MM.1S (cell line): ENCODE measurements around the gene RIPK4.

Experiments used
- EZH2 ChIP-seq: fragments of 300-600 bp; sonication (generic); optimal IDR thresholded peaks from 2 replicates; pipeline ENCODE3; 2017; ENCODE audit warnings: low read depth, mild to moderate bottlenecking, antibody characterized with exemption, low read length, mixed read lengths
- EZH2phosphoT487 ChIP-seq: fragments of 300-600 bp; sonication (generic); IDR thresholded peaks from 2 replicates; pipeline ENCODE4 v1.6.1; 2018; ENCODE audit warnings: antibody characterized with exemption, low read length
- TF ChIP-seq, protein P1 (sequence below): fragments of 300-600 bp; sonication (generic); IDR thresholded peaks from 2 replicates; pipeline ENCODE4 v1.5.1; 2016; ENCODE audit warnings: antibody characterized with exemption, low read length, mixed read lengths

DNA sequence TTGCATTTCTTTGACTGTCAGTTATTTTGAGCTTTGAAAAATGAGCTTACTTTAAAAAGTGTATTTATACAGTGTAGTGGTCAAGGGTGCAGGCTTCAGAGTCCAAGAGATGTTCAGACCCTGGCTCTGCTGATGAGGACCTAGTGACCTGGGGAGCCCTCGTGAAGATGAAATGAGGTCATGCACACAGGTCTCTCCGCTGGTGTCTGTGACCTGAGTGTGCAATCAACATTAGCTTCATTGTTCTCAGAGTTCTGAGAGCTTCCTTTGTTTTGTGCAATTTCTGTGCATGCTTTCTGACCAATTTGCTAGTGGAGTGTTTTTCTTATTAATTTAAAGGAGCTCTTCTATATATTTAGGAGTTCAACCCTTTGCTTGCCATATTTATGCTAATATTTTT lies 71.3 kb downstream of the RIPK4 start:
- TF ChIP-seq EZH2phosphoT487, result no peak
- TF ChIP-seq, protein P1, sequence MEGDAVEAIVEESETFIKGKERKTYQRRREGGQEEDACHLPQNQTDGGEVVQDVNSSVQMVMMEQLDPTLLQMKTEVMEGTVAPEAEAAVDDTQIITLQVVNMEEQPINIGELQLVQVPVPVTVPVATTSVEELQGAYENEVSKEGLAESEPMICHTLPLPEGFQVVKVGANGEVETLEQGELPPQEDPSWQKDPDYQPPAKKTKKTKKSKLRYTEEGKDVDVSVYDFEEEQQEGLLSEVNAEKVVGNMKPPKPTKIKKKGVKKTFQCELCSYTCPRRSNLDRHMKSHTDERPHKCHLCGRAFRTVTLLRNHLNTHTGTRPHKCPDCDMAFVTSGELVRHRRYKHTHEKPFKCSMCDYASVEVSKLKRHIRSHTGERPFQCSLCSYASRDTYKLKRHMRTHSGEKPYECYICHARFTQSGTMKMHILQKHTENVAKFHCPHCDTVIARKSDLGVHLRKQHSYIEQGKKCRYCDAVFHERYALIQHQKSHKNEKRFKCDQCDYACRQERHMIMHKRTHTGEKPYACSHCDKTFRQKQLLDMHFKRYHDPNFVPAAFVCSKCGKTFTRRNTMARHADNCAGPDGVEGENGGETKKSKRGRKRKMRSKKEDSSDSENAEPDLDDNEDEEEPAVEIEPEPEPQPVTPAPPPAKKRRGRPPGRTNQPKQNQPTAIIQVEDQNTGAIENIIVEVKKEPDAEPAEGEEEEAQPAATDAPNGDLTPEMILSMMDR, result no peak
- TF ChIP-seq EZH2, result no peak
